A549 (cell line): Measurements from ENCODE around the gene PRELID3B. TPM values are rescaled to one million over a fixed set of nuclear protein-coding genes. Genes with fewer than 3 reads are reported as not detected.

ENCODE experiments used
- ATAC-seq, 2 experiments: fragments of 200-7000 bp in 1 of 2; fragments of >200 bp in 1 of 2; cut with Nextera tagmentation in 1 of 2; cut with Tn5 transposase in 1 of 2; 3 replicates each; pipeline versions ENCODE4 v1.8.0 to v1.9.1; 2018 to 2020; ENCODE audit warnings: mild to moderate bottlenecking in 1 of 2, moderate library complexity in 1 of 2
- CTCF ChIA-PET: fragments of 300-600 bp; sonication (Branson Sonifier 250); formaldehyde crosslinking; extraction: SDS; loops from one replicate; lab custom pipeline; 2021; ENCODE audit warnings: antibody characterized with exemption, inconsistent platforms; lab: Yijun Ruan, JAX
- POLR2A ChIA-PET: fragments of 350-600 bp; formaldehyde crosslinking; extraction: SDS; loops from one replicate; lab custom pipeline; 2021; ENCODE audit warnings: antibody characterized with exemption, inconsistent platforms; lab: Yijun Ruan, JAX
- DNase-seq, 2 experiments: peaks; one replicate each; pipeline versions ENCODE4 v3.0.0 to v3.0.0-alpha.2; 2011 to 2016; ENCODE audit warnings: low read depth in 1 of 2, low spot score in 1 of 2
- FAIRE-seq: peaks from 2 replicates; lab custom pipeline; 2011; peaks lifted over from hg19 to GRCh38; lab: Jason Lieb, UNC
- H3K27ac ChIP-seq, 2 experiments: fragments of >200 bp; sonication (Bioruptor Twin); formaldehyde crosslinking; 3 replicates each; pipeline ENCODE4 v1.5.1; 2016 to 2017
- H3K4me1 ChIP-seq: fragments of >200 bp; sonication (Bioruptor Twin); formaldehyde crosslinking; 3 replicates; pipeline ENCODE4 v1.6.1; 2016
- H3K4me2 ChIP-seq: fragments of >200 bp; sonication (Bioruptor Twin); formaldehyde crosslinking; 3 replicates; pipeline ENCODE4 v1.6.1; 2016
- H3K4me3 ChIP-seq: fragments of >200 bp; sonication (Bioruptor Twin); formaldehyde crosslinking; 3 replicates; pipeline ENCODE4 v1.5.1; 2016
- H3K9me3 ChIP-seq: fragments of >200 bp; sonication (Bioruptor Twin); formaldehyde crosslinking; 3 replicates; pipeline ENCODE4 v1.6.1; 2016
- ATOH8 ChIP-seq: fragments of 250-450 bp; sonication (Bioruptor Pico); IDR thresholded peaks from 2 replicates; pipeline ENCODE4 v1.5.0; 2020; ENCODE audit warnings: low read depth, mild to moderate bottlenecking, moderate library complexity
- CHD2 ChIP-seq: fragments of 150-350 bp; IDR thresholded peaks from 2 replicates; pipeline ENCODE4 v1.6.1; 2014; ENCODE audit warnings: low read length; ENCODE audit not compliant: partially characterized antibody
- CTCF ChIP-seq: fragments of >200 bp; sonication (Bioruptor Twin); formaldehyde crosslinking; IDR thresholded peaks from 3 replicates; pipeline ENCODE4 v1.5.1; 2016
- FOSB ChIP-seq: fragments of 250-450 bp; sonication (Bioruptor Pico); IDR thresholded peaks from 2 replicates; pipeline ENCODE4 v1.5.0; 2020; ENCODE audit warnings: mild to moderate bottlenecking, moderate library complexity
- FOSL2 ChIP-seq, 2 experiments: fragments of 450-650 bp in 1 of 2; fragments of >200 bp in 1 of 2; sonication (Bioruptor Twin) in 1 of 2; formaldehyde crosslinking; IDR thresholded peaks; 2 replicates each; pipeline versions ENCODE4 v1.5.0 to v1.6.1; 2016 to 2020; ENCODE audit warnings: mild to moderate bottlenecking in 1 of 2, moderate library complexity in 1 of 2
- GATA3 ChIP-seq: IDR thresholded peaks from 2 replicates; pipeline ENCODE4 v1.6.1; 2012; ENCODE audit warnings: borderline replicate concordance
- HES2 ChIP-seq: fragments of >200 bp; sonication (Bioruptor Twin); formaldehyde crosslinking; IDR thresholded peaks from 2 replicates; pipeline ENCODE4 v1.6.1; 2016
- HOXB13 ChIP-seq: fragments of 250-450 bp; sonication (Bioruptor Pico); IDR thresholded peaks from 2 replicates; pipeline ENCODE4 v1.5.0; 2020; ENCODE audit warnings: low read depth, mild to moderate bottlenecking, moderate library complexity
- KDM5A ChIP-seq: fragments of 200-600 bp; sonication (generic); IDR thresholded peaks from 2 replicates; pipeline ENCODE4 v1.6.1; 2016; ENCODE audit warnings: antibody characterized with exemption, mild to moderate bottlenecking
- MAFK ChIP-seq: fragments of 450-650 bp; IDR thresholded peaks from 2 replicates; pipeline ENCODE4 v1.6.1; 2014; ENCODE audit not compliant: partially characterized antibody
- REST ChIP-seq: fragments of 200-600 bp; sonication (generic); IDR thresholded peaks from 2 replicates; pipeline ENCODE4 v1.6.1; 2016; ENCODE audit warnings: antibody characterized with exemption, mild to moderate bottlenecking, moderate library complexity
- RNF2 ChIP-seq: fragments of 200-600 bp; sonication (generic); IDR thresholded peaks from 2 replicates; pipeline ENCODE4 v1.6.1; 2016; ENCODE audit warnings: low read depth, mild to moderate bottlenecking, antibody characterized with exemption, moderate library complexity, borderline replicate concordance
- TP53 ChIP-seq: fragments of 250-450 bp; sonication (Bioruptor Pico); IDR thresholded peaks from 2 replicates; pipeline ENCODE4 v1.5.0; 2021; ENCODE audit warnings: mild to moderate bottlenecking, moderate library complexity
- ZFP36 ChIP-seq: fragments of 450-650 bp; IDR thresholded peaks from 2 replicates; pipeline ENCODE4 v1.6.1; 2014; ENCODE audit warnings: borderline replicate concordance; ENCODE audit not compliant: partially characterized antibody
- WGBS: methylation state at CpG from one replicate; pipeline ENCODE4 v1.1.6; 2017; ENCODE audit errors: missing lambda C conversion rate; 5-methylcytosine and 5-hydroxymethylcytosine counted together
- polyA plus RNA-seq, 4 experiments: library from polyadenylated mRNA; depleted of rRNA in 3 of 4; stranded (reverse); fragments of >200 nt; fragmentation: RNase III in 1 of 4; extraction: RNeasy Plus Mini Kit Qiagen cat#74134 plus additional on column Dnase treatment in 1 of 4; gene quantifications; 2 replicates in 3 of 4; 3 replicates in 1 of 4; pipeline ENCODE4 v1.2.3, GENCODE V29; 2011 to 2017

The PRELID3B gene
- polyA plus RNA-seq, 2 of the 4 experiments (the other 2 are of a cell fraction) = 85.6 to 143 TPM

GRCh38 chr20:58993332-58994248, 49.0 kb downstream of the PRELID3B start:
- H3K27ac ChIP-seq = no peak overlapping the region
- POLR2A ChIA-PET = interaction anchor here (0.9 to 1.6 kb wide), 2 partner anchors 12 to 15 kb away, joined by 3 to 5 read pairs; partner anchors contain the start of gene NELFCD
- no peak overlapping the region for H3K4me3 ChIP-seq
- CTCF ChIA-PET = interaction anchor here (0.6 to 2.1 kb wide), 7 partner anchors 9 to 462 kb away, joined by 3 to 7 read pairs (median 3); no protein-coding TSS in a partner anchor
- no peak; a peak in 1 of 6 replicates for ATAC-seq
- H3K4me2 ChIP-seq = no peak overlapping the region
- no peak for DNase-seq
- WGBS = 87% methylated on average over 23 of the region's 23 CpGs
- no peaks in the 10 kb centered on the region for H3K9me3 ChIP-seq
- no peak for FAIRE-seq
- peaks cover 20% of the 10 kb centered on the region for H3K4me1 ChIP-seq
- TF ChIP-seq CHD2 (no peak), FOSL2 (IDR thresholded peaks at IDR 0.05) (no peak), FOSL2 (CRISPR knock-in tag; IDR thresholded peaks at IDR 0.05) (no peak), RNF2 (no peak), REST (no peak), MAFK (no peak)

- 85% methylated on average over 3 of the region's 3 CpGs for WGBS
- FAIRE-seq (no peak), ATAC-seq (no peak), DNase-seq (no peak)
- Histone ChIP-seq H3K4me3 (no peak overlapping the region), H3K4me2 (no peak overlapping the region), H3K27ac (no peak overlapping the region), H3K4me1 (peaks cover 20% of the 10 kb centered on the region), H3K9me3 (no peaks in the 10 kb centered on the region)
- ChIA-PET CTCF (interaction anchor here (0.9 to 2.1 kb wide), 3 partner anchors 16 to 94 kb away, joined by 3 to 7 read pairs (median 3); no protein-coding TSS in a partner anchor), POLR2A (interaction anchor here (0.9 to 1.6 kb wide), 2 partner anchors 11 to 15 kb away, joined by 3 to 5 read pairs; partner anchors contain the start of gene NELFCD)
- TF ChIP-seq HES2 = no peak
- TF ChIP-seq CTCF = no peak
- TF ChIP-seq FOSB (CRISPR knock-in tag) = no peak
- TF ChIP-seq HOXB13 (CRISPR knock-in tag) = no peak
- TF ChIP-seq ATOH8 = no peak
- no peak for TF ChIP-seq TP53 (CRISPR knock-in tag)
- TF ChIP-seq KDM5A = no peak
- TF ChIP-seq GATA3 = no peak
- no peak for TF ChIP-seq ZFP36
These were observed 49.7 kb downstream of the PRELID3B start for GRCh38 chr20:58992911-58993310.
